OCI-LY1 (cell line): Measurements from ENCODE around the gene GLRA3.

ENCODE experiments used
- H2AFZ ChIP-seq: fragments of 200-600 bp; sonication (generic), shearing (Covaris generic); 2 replicates; pipeline ENCODE4 v1.6.0; 2014; ENCODE audit warnings: antibody characterized with exemption, mild to moderate bottlenecking, low read length
- H3F3A ChIP-seq: fragments of 200-600 bp; sonication (generic), shearing (Covaris generic); 2 replicates; pipeline ENCODE4 v1.6.0; 2014; ENCODE audit warnings: mild to moderate bottlenecking, antibody characterized with exemption, low read length, moderate library complexity; ENCODE audit not compliant: insufficient read depth
- H3K27ac ChIP-seq: fragments of 200-600 bp; sonication (generic); 2 replicates; pipeline ENCODE4 v1.5.1; 2014; ENCODE audit warnings: low read length, mixed run types, mild to moderate bottlenecking, low read depth; ENCODE audit not compliant: poor library complexity, severe bottlenecking
- H3K27me3 ChIP-seq: fragments of 200-600 bp; sonication (generic); 2 replicates; pipeline ENCODE4 v1.6.0; 2014; ENCODE audit warnings: antibody characterized with exemption, mild to moderate bottlenecking, low read length, moderate library complexity; ENCODE audit not compliant: insufficient read depth
- H3K36me3 ChIP-seq: fragments of 200-600 bp; sonication (generic); 2 replicates; pipeline ENCODE4 v1.6.1; 2014; ENCODE audit warnings: mild to moderate bottlenecking, antibody characterized with exemption, low read length, moderate library complexity, mixed read lengths; ENCODE audit not compliant: insufficient read depth
- H3K4me1 ChIP-seq: fragments of 200-600 bp; sonication (generic); 2 replicates; pipeline ENCODE4 v1.5.1; 2014; ENCODE audit warnings: mild to moderate bottlenecking, low read length, moderate library complexity; ENCODE audit not compliant: insufficient read depth, severe bottlenecking
- H3K4me2 ChIP-seq: fragments of 200-600 bp; sonication (generic), shearing (Covaris generic); 2 replicates; pipeline ENCODE4 v1.6.1; 2014; ENCODE audit warnings: low read length
- H3K4me3 ChIP-seq: fragments of 200-600 bp; sonication (generic); 2 replicates; pipeline ENCODE4 v1.5.1; 2014; ENCODE audit warnings: low read length, low read depth, mild to moderate bottlenecking, mixed read lengths; ENCODE audit not compliant: poor library complexity, severe bottlenecking
- H3K79me2 ChIP-seq: fragments of 200-600 bp; shearing (Covaris generic); 2 replicates; pipeline ENCODE4 v1.6.1; 2016; ENCODE audit warnings: mixed run types, low read length, mixed read lengths; ENCODE audit not compliant: insufficient read depth
- H3K9ac ChIP-seq: fragments of 200-600 bp; sonication (generic), shearing (Covaris generic); 2 replicates; pipeline ENCODE4 v1.6.1; 2014; ENCODE audit warnings: mild to moderate bottlenecking, low read length, mixed read lengths
- H3K9me2 ChIP-seq: fragments of 200-600 bp; sonication (generic), shearing (Covaris generic); 2 replicates; pipeline ENCODE4 v1.6.1; 2014; ENCODE audit warnings: low read depth, mild to moderate bottlenecking, low read length, mixed read lengths
- H3K9me3 ChIP-seq: fragments of 200-600 bp; shearing (Covaris generic); 2 replicates; pipeline ENCODE4 v1.6.1; 2014; ENCODE audit warnings: low read length, mixed read lengths
- H4K20me1 ChIP-seq: fragments of 200-600 bp; sonication (generic), shearing (Covaris generic); 2 replicates; pipeline ENCODE4 v1.6.0; 2016; ENCODE audit warnings: mild to moderate bottlenecking, low read length; ENCODE audit not compliant: insufficient read depth
- CTCF ChIP-seq: fragments of 200-600 bp; sonication (generic), shearing (Covaris generic); IDR thresholded peaks from 2 replicates; pipeline ENCODE4 v1.5.1; 2017; ENCODE audit warnings: mild to moderate bottlenecking, antibody characterized with exemption, low read length, moderate library complexity, mixed read lengths
- EZH2 ChIP-seq: fragments of 200-600 bp; sonication (generic), shearing (Covaris generic); IDR thresholded peaks from 2 replicates; pipeline ENCODE4 v1.8.0; 2017; ENCODE audit warnings: borderline replicate concordance, mixed run types, mild to moderate bottlenecking, antibody characterized with exemption, low read length, moderate library complexity, mixed read lengths

GLRA3 gene

GRCh38 chr4:174713821-174714220 is 115.2 kb downstream of the GLRA3 start:
- Histone ChIP-seq H3K4me3 (no peak overlapping the region), H3K27ac (no peak overlapping the region), H3F3A (no peaks in the 10 kb centered on the region), H3K4me1 (peaks cover 10% of the 10 kb centered on the region), H3K79me2 (no peaks in the 10 kb centered on the region), H3K9ac (no peak overlapping the region), H3K27me3 (no peaks in the 10 kb centered on the region), H3K4me2 (no peak overlapping the region), H2AFZ (peak overlapping the region; percentile 53; the same call in 1 of the 2 replicates), H3K9me3 (no peaks in the 10 kb centered on the region), H3K36me3 (no peaks in the 10 kb centered on the region), H4K20me1 (no peaks in the 10 kb centered on the region), H3K9me2 (no peaks in the 10 kb centered on the region)
- TF ChIP-seq EZH2 (no peak), CTCF (no peak)

- H3K9me2 ChIP-seq: no peaks in the 10 kb centered on the region
- no peaks in the 10 kb centered on the region for H3K79me2 ChIP-seq
- H2AFZ ChIP-seq: no peak overlapping the region
- peaks cover 10% of the 10 kb centered on the region for H3K4me1 ChIP-seq
- H3K27me3 ChIP-seq: no peaks in the 10 kb centered on the region
- H3F3A ChIP-seq: no peaks in the 10 kb centered on the region
- H3K36me3 ChIP-seq: no peaks in the 10 kb centered on the region
- TF ChIP-seq EZH2: no peak
- no peak for TF ChIP-seq CTCF
- H3K9me3 ChIP-seq: no peaks in the 10 kb centered on the region
- no peak overlapping the region for H3K27ac ChIP-seq
- H3K4me2 ChIP-seq: no peak overlapping the region
- H3K9ac ChIP-seq: no peak overlapping the region
- H4K20me1 ChIP-seq: no peaks in the 10 kb centered on the region
- no peak overlapping the region for H3K4me3 ChIP-seq
These were observed 115.9 kb downstream of the GLRA3 start for GRCh38 chr4:174713181-174713580.

GRCh38 chr4:174709526-174709925 is 119.5 kb downstream of the GLRA3 start:
- Histone ChIP-seq H4K20me1 (no peaks in the 10 kb centered on the region), H3K27ac (no peak overlapping the region), H3K4me3 (no peak overlapping the region), H3K4me1 (peaks cover 10% of the 10 kb centered on the region), H3K79me2 (no peaks in the 10 kb centered on the region), H3F3A (no peaks in the 10 kb centered on the region), H3K9ac (no peak overlapping the region), H2AFZ (no peak overlapping the region), H3K36me3 (no peaks in the 10 kb centered on the region), H3K9me3 (no peaks in the 10 kb centered on the region), H3K27me3 (no peaks in the 10 kb centered on the region), H3K9me2 (no peaks in the 10 kb centered on the region), H3K4me2 (no peak overlapping the region)
- TF ChIP-seq EZH2: no peak
- TF ChIP-seq CTCF: no peak
